ENCODE measurements around the gene LIMK1.

LIMK1 gene

DNA sequence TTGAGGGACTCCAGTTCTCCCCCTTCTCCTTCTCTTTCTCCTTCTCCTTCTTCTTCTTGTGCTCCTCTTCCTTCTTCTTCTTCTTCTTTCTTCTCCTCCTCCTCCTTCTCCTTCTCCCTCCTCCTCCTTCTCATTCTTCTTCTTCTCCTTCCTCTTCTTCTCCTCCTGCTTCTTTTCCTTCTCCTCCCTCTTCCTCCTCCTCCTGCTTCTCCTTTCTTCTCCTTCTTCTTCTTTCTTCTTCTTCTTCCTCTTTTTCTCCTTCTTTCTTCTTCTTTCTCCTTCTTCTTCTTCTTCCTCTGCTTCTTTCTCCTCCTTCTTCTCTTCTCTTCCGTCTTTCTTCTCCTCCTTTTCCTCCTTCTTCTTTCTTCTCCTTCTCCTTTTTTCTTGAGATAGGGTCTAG lies 25.6 kb upstream of the LIMK1 start:
- TF ChIP-seq, protein P1, sequence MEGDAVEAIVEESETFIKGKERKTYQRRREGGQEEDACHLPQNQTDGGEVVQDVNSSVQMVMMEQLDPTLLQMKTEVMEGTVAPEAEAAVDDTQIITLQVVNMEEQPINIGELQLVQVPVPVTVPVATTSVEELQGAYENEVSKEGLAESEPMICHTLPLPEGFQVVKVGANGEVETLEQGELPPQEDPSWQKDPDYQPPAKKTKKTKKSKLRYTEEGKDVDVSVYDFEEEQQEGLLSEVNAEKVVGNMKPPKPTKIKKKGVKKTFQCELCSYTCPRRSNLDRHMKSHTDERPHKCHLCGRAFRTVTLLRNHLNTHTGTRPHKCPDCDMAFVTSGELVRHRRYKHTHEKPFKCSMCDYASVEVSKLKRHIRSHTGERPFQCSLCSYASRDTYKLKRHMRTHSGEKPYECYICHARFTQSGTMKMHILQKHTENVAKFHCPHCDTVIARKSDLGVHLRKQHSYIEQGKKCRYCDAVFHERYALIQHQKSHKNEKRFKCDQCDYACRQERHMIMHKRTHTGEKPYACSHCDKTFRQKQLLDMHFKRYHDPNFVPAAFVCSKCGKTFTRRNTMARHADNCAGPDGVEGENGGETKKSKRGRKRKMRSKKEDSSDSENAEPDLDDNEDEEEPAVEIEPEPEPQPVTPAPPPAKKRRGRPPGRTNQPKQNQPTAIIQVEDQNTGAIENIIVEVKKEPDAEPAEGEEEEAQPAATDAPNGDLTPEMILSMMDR (IDR thresholded peaks at IDR 0.05; ENCODE audit: low read depth, low read length): no peak
- no peak for DNase-seq (ENCODE audit: extremely low read depth, low read depth)

GRCh38 chr7:74058486-74058885 lies 25.1 kb upstream of the LIMK1 start:
- TF ChIP-seq, protein P1 (IDR thresholded peaks at IDR 0.05; ENCODE audit: low read depth, low read length): no peak
- no peak for DNase-seq (ENCODE audit: extremely low read depth, low read depth)

DNA sequence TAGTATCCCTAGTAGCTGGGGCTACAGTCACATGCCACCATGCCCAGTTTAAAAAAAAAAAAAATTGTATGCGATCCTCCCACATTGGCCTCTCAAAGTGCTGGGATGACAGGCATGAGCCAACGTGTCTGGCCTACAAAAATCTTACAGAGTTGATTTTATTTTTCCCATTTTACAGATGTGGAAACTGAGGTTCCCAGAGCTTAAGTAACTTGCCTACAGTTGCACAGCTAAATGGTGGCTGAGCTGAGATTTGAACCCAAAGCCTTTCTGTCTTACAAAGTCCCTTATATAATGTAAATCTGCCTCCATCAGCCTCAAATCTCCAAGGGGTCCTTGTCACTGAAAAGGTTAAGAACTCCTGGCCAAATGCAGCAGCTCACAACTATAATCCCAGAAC lies 24.6 kb upstream of the LIMK1 start:
- TF ChIP-seq, protein P1 (IDR thresholded peaks at IDR 0.05; ENCODE audit: low read depth, low read length): no peak
- no peak for DNase-seq (ENCODE audit: extremely low read depth, low read depth)

DNA sequence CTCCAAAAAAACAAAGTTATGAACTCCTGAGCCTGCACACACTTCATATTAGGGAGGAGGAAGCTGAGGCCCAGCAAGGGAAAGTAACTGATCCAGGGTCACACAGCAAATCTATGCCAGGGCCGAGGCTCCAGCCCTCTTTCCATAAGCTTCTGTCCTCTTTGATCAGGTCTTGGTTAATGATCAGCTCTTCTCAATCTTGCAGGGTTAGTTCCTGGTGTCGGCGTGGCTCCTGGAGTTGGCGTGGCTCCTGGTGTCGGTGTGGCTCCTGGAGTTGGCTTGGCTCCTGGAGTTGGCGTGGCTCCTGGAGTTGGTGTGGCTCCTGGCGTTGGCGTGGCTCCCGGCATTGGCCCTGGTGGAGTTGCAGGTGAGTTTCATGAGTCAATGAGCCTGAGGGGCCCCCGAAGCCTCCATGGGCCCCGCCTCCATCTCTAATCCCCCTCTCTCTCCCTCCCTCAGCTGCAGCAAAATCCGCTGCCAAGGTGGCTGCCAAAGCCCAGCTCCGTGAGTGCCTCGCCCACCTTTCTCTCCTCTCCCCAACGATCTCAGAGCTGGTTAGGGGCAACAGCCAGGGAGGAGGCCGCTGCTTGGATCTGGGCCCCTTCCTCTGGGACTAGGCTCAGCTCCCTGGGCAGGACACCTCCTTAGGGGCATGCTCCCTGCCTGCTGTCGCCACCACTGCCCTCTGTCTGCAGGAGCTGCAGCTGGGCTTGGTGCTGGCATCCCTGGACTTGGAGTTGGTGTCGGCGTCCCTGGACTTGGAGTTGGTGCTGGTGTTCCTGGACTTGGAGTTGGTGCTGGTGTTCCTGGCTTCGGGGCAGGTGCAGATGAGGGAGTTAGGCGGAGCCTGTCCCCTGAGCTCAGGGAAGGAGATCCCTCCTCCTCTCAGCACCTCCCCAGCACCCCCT lies 23.7 kb upstream of the LIMK1 start:
- DNase-seq (ENCODE audit: extremely low read depth, low read depth): no peak
- TF ChIP-seq, protein P1 (IDR thresholded peaks at IDR 0.05; ENCODE audit: low read depth, low read length): no peak; the same call in 1 of the 2 replicates

GRCh38 chr7:74061840-74062539 lies 21.6 kb upstream of the LIMK1 start:
- peak; percentile 87 for DNase-seq (ENCODE audit: extremely low read depth, low read depth)
- TF ChIP-seq, protein P1 (IDR thresholded peaks at IDR 0.05; ENCODE audit: low read depth, low read length): no peak

- TF ChIP-seq, protein P1 (IDR thresholded peaks at IDR 0.05; ENCODE audit: low read depth, low read length): no peak
- DNase-seq (ENCODE audit: extremely low read depth, low read depth): no peak
Measured at GRCh38 chr7:74063223-74063641, 20.4 kb upstream of the LIMK1 start.

DNA sequence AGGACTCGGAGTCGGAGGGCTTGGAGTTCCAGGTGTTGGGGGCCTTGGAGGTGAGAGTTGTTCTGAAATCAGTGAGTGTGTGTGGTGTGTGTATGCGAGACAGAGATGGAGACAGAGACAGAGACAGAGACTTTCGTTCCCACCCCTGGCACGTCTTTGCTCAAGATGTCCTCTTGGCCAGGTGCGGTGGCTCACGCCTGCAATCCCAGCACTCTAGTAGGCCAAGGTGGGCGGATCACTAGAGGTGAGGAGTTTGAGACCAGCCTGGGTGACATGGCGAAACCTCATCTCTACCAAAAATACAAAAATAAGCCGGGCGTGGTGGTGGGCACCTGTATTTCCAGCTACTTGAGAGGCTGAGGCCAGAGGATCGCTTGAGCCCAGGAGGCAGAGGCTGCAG lies 20.0 kb upstream of the LIMK1 start:
- TF ChIP-seq, protein P1 (IDR thresholded peaks at IDR 0.05; ENCODE audit: low read depth, low read length): no peak

More for the DNA sequence above, 20.0 kb upstream of the LIMK1 start:
- DNase-seq (ENCODE audit: extremely low read depth, low read depth): no peak

All from AG09319 (cell line).